CD4-positive, alpha-beta T cell treated with Interleukin-17A for 4 hours (primary cell): ENCODE results near the gene PDE6D.
"Not testable (repeated sequence)": the region's sequence is repeated elsewhere in the genome, so short reads cannot be mapped to it uniquely, and the experiment has no call there.

Experiments
- DNase-seq: peaks from one replicate; pipeline ENCODE4 v3.0.0-alpha.2; 2020; ENCODE audit warnings: mixed read lengths

The PDE6D gene

DNA sequence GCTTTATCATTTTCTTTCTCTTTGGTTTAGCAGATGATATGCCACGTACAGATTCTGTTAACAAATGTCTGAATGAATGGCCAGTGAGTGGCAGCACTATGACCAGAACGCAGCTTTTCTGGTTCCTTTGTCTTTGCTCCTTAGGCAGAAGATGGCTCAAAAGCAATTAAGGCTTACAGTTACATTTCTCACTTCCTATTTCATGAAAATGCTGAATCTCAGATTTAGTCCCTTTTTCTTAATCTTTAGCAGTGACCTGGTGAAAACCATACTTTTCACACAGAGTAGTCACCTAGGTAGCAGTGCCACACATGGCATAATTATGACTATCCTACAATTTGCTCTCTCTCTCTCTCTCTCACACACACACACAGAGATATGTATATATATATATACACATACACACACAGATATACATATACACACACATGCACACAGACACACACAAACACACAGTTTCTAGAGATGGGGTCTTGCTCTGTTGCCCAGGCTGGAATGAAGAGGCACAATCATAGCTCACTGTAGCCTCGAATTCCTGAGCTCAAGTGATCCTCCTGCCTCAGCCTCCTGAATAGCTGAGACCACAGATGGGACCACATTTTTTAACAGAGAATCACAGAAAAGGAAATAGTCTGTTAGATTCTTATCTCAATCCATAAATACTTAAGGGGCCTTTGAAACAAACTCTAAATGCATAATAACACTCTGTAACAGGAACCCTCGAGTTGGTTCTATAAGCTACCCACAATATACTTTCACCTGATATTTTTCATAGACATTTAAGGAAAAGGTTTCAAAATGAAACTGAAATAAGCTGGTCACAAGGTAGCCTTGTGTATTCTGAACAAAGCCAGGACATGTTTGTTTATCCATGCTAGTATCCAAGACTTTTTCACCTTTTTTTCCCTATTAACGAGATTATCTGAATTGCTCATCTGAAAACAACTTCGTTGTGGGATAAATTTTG is 11.6 kb downstream of the PDE6D start:
- no peak for DNase-seq

DNA sequence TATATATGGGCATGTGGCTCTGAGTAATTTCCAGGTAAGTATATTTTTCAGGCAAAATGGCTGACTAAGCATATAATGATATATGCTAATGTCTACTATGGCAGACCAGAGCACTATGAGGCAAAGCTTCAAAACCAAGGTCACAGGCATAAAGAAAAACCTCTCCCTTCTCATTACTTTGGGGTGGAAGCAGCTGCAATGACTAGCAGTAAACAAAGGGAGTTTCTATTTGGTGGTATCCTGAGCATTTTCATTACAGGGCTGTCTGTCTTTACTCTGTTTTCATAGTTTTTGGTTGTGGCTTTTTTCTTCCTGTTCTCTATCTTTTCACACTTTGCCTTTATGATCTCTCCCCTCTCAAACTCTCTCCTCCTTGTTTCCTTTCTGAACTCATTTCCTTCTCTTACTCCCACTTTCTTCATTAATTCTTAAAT is 15.6 kb downstream of the PDE6D start:
- no peak for DNase-seq

DNA sequence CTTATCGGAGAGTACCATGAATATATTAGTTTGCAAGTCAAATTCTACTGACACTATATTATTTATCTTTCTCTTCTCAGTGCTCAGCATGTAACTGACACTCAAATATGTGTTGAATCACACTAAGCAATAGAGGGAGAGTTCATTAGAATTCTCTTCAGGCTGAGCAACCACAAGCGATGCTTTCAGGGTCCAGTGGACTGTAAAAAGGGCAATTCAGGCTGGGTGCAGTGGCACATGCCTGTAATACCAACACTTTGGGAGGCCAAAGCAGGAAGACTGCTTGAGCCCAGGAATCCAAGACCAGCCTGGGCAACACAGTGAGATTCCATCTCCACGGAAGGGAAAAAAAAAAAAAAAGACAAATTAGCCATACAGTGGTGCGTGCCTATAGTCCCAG is 16.3 kb downstream of the PDE6D start:
- DNase-seq: no peak

DNA sequence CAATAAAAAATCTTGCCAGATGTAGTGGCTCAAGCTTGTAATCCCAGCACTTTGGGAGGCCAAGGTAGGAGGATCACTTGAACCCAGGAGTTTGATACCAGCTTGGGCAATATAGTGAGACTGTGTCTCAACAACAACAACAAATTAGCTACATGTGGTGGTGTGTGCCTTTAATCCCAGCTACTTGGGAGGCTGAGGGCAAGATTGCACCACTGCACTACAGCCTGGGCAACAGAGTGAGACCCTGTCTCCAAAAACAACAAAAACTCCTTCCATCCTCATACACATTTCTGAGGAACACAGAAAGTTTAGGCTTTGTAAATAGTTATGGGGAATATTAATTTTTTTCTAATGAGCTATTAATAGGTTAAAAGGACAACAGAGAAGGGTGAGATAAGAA is 17.0 kb downstream of the PDE6D start:
- DNase-seq: no peak

DNA sequence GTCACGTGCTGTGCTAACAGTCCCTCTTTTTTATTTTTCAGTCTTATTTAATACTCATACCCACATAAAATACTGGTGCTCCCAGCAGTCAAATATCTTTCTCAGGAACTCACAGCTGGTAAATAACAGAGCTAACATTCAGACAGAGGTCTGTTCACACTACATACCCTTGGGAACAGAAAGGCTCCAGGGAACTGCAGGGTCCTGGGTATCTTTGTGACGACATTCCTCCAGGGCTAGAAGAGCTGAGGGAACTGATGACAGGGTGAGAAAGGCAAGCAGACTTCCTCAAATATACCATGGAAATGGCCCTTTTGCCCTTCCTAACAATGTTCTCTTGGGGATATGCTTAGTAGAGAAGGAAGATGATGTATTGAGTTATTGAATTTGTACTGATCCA is 19.3 kb downstream of the PDE6D start:
- DNase-seq: no peak

DNA sequence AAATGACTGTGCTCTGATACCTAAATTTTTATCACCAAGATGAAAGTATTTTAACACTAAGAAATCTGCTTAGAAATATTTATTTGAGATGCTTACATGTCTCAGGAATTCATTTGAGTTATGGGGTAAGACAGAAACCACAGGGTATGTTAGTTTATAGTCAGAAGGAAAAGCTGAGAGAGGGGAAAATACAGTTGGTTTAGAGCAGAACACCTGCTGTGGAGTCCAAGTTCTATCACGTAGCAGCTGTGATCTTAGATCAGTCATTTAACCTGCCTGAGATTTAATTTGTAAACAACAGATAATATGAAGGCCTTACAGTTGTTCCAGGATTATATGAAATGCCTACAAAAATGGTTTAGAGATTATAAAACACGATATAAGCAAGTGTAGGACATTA is 29.0 kb downstream of the PDE6D start:
- no peak for DNase-seq

DNA sequence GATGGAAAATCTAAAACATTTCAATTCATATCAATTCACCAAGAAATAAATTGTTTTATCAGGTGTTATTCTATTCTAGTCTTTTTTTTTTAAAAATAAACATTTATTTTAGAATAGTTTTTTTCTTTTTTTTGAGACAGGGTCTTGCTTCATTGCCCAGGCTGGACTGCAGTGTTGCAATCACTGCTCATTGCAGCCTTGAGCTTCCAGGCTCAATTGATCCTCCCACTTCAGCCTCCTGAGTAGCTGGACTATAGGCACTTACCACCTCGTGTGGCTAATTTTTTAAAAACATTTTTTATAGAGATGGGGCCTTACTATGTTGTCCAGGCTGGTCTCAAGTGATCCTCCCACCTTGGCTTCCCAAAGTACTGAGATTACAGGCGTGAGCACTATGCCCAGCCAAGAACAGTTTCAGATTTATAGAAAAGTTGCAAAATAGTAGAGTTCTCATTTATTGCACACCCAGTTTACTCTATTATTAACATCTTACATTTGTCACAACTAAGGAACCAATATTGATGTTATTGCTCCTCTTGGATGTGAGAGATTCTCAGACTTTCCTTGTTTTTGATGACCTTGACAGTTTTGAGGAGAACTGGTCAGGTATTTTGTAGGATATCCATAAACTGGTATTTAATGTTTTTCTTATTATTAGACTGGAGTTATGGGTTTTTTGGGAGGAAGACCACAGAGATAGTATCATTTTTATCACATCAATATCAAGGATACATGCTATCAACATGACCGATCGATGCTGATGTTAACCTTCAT is 29.9 kb downstream of the PDE6D start:
- DNase-seq: no peak

DNA sequence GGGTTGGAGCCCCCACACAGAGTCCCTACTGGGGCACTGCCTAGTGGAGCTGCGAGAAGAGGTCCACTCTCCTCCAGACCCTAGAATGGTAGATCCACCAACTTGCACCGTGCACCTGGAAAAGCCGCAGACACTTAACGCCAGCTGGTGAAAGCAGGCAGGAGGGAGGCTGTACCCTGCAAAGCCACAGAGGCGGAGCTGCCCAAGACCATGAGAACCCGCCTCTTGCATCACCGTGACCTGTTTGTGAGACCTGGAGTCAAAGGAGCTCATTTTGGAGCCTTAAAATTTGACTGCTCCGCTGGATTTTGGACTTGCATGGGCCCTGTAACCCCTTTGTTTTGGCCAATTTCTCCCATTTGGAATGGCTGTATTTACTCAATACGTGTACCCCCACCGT is 32.1 kb downstream of the PDE6D start:
- DNase-seq: not testable (repeated sequence)

DNA sequence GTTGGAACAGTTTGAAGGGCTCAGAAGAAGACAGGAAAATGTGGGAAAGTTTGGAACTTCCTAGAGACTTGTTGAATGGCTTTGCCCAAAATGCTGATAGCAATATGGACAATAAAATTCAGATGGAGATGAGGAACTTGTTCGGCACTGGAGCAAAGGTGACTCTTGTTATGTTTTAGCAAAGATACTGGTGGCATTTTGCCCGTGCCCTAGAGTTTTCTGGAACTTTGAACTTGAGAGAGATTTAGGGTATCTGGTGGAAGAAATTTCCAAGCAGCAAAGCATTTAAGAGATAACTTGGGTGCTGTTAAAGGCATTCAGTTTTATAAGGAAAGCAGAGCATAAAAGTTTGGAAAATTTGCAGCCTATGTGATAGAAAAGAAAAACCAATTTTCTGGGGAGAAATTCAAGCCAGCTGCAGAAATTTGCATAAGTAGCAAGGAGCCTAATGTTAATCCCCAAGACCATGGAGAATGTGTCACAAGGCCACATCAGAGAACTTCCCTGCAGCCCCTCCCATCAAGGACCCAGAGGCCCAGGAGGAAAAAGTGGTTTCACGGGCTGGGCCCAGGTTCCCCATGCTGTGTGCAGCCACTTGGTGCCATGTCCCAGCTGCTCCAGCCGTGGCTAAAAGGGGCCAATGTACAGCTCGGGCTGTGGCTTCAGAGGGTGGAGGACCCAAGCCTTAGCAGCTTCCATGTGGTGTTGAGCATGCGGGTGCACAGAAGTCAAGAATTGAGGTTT is 32.8 kb downstream of the PDE6D start:
- DNase-seq: not testable (repeated sequence)

DNA sequence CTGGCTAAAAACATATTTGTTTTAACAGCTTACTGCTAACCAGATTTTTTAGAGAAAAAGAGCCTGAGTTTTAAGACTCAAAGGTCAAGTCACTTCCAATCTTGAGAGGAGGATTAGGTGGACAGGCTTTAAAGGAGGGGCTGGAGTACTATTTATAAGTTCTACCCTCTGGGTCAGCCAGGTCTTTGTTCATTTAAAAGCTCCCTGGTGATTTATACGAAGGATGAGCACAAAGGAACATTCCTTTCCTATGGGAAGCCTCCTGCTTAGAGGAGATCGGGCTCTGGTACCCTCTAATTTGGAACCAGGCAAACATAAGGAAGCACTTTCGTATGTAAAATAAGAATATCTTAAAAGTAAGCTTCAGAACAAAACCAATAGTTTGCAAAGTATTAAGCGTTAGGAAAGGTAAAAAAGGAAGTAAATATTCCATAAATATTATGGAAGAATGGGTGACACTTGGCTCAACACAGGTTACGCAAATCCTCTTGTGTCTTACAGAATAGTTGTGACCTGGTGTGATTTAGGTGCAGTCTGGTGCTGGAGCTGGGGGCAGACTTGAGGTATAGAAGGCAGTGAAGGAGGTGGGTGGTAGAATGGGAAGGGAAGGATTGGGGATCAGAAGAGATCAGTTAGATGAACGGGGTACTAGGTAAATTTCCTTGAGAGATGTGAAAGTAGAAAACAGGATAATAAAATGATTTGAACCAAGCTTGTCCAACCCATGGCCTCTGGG is 35.6 kb downstream of the PDE6D start:
- DNase-seq: no peak

DNA sequence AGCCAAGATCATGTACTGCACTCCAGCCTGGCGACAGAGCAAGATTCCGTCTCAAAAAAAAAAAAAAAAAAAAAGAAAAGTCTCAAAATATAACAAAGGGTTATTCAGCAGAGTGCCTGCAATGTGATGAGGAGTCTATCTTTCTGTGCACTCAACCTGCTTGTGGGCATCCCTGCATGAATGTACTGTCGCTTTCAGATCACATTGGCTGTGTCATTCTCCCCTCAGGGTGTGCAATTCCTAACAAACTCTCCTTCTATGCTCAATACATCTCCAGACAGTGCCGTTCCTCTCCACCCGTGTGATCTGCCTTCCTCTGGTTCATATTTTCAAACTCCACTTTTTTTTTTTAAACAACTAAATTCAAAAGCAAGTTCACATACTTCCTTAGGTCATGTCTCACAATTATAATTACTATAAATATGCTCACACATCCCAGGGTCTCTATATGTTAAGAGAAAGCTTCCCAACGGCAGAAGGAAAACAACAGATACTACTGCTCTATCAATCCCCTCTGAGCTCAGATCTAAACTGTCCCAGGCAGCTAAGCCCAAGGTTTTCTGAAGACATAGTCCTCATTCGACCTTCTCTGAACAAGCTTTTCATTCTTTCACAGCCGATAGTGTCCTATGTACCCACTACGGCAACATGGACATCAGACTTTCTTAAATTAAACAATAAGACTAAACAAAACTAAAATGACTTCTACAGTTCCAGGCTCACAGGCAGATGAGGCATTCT is 37.5 kb downstream of the PDE6D start:
- DNase-seq: no peak

DNA sequence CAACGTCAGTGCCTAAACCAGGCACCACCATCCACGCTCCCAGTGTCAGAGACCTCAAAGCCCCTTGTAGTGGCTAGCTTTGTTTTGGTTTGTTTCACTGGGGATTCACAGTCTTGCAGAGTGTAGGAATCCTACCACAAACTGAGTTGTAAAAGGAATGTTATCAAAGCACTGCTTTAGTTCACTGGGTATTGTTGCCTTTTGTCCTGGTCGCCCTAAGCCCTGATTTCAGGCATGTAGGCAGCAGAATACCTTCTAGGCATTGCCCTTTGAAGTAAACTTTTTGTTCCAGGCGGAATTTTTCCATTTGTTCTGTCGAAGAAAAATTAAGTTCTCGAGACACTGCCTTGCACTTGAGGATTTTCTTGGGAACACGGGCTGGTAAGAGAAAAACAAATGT is 43.3 kb downstream of the PDE6D start:
- no peak for DNase-seq

DNA sequence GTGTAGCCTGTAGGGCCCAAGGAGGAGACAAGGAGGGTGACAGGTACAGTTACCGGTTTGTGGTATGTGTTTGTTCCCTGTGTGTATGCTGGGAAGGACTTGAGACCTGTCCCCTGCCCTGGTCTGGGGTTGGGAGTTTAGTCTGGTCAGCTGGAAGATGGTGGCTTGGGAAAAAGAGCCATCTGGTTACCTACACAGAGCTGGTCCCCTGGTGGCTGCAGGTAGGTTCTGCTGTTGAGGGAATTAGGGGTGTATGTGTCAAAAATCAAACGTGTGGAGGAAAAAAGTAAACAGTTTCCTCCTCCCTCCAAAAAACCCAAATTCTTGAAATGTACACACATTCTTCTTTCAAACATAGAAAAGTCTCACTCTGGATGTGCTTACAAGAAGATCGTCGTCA is 48.5 kb downstream of the PDE6D start:
- no peak for DNase-seq

DNA sequence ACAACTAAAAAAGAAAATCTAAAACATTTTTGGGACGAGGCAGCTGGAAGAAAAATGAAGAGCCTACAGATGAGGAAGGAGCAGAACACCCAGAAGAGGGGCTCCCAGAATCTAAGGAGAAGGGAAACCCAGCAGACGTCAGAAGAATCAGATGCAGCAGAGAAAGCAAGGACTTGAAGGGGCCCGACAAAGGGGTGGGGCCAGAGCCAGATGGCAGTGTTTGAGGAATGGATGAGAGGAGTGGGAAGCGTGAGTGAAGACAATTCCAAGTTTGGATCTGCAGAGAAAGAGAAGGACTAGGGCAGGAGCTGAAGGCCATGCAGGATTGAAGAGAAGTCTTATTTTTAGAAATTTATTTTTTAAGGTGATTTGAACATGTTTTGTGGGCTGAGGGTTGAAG is 53.5 kb downstream of the PDE6D start:
- no peak for DNase-seq

DNA sequence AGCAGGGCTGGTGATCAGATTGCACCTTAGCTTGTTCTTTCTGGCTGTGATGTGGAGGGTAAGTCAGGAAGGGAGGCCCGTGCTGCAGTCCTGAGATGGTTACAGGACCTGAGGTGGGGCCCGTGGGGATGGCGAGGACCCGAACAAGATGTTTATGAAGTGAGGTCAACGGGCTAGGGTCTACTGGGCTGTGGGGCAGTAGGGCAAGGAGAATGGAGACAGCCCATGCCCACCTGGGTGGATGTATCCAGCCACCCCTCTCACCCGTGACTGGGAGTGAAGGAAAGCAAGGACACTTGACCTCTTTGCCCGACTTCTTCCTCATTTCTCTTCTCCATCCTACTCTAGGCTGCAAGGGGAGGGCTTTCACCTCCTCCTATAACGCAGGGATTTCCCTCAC is 54.8 kb downstream of the PDE6D start:
- DNase-seq: no peak

DNA sequence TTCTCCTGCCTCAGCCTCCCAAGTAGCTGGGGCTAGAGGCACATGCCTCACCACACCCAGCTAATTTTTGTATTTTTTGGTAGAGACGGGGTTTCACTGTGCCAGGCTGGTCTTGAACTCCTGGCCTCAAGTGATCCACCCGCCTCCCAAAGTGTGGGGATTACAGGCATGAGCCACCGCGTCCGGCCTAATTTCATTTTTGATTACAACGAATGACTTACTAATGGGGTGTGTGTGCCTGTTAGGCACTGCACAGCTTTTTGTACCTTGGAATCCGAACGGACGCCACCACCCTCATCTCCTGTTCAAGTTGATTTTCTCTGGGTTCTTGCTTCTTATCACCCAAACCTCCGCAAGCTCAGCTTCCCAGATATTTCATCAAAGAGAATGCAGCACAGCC is 55.6 kb downstream of the PDE6D start:
- DNase-seq: no peak

DNA sequence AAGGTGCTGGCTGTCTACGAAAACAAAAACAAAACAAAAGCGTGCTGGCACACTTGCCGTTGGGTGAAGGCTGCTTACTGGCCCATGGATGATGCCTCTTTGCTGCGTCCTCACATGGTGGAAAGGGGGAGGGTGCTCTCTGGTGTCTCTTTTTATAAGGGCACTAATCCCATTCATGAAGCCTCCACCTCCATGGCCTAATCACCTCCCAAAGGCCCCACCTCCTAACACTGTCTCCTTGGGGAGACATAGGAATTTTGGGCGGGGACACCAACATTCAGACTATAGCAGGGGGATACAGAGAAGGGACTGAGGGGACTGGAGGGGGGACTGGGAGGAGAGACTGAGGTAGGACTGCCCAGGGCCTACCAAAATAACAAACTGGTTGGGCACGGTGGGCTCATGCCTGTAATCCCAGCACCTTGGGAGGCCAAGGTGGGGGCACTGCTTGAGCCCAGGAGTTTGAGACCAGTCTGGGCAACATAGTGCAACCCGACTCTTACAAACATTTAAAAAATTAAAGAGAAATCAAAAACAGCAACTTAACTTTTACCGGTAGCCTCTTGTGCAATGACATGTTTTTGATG is 58.3 kb downstream of the PDE6D start:
- no peak for DNase-seq

DNA sequence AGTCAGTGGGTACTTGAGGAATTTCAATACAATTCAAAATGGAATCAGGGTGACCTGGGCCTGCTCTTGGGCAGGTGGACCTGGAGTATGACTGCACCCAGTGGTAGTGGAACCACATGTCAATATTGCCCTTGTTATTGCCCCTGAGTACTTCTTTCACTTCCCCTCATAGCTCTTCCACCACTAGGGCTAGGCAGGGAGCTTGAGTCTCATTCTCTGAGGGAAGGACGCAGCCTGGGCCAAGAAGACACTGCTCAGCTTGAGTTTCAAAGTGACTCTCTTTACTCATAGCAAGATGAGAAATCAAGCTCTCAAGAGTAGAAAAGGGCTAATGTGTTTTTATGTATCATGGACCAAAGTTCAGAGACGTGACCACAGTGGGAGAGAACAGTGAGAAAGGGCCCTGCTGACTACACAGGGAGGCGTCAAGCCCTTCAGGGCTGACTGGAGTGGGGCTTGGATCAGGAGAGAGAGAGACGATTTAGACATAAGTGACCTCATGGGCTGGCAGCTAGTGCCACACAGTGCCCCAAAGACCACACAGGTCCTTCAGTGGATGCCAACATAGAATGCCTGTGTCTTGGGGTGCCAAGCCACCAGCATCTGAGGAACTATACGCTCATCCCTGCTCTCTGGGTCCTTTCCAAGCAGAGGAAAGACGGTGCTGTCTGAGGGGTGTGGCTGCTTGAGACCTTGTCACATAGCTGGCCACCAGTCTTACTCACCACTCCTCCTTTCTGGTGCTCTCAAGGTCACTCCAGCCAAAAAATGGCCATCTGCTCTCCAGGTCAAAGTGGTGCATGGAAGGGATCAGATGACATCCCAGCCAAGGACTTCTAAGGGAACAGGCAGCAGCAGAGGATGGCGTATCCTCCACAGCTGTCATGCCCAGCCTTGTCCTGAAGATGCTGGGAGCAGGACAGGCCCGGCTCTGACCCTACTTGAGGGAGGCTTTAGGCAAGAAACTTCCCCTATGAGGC is 59.8 kb downstream of the PDE6D start:
- DNase-seq: no peak

DNA sequence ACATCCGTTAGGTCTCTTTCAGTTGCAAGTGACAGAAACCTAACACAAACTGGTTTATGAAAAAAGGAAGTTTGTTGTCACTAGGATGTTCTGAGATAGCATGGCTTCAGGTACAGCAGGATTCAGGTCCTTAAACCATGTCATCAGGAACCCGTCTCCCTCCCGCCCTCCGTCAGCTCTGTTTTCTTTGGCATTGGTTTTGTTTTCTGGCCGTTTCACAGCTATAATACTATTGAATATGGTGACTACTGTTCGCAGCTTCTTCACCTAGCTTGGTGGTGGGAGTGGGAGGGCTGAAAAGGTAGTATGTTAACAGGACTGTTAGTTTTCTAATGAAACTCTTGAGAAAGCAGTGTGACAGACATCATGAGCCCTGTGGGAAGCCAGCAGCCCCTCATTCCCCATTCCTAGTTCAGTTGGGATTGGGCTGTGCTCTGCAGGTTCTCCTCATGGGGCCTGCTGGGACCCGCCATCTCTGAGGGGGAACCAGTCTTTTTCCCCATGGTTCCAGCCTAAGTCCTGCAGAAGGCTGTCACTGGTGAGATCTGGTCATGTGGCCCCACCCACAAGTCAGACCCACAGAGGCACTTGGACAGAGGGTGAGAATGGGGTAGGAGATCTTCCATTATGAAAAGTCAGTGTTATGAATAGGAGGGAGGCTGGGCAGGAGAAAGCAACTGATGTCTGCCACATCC is 60.6 kb downstream of the PDE6D start:
- DNase-seq: no peak

DNA sequence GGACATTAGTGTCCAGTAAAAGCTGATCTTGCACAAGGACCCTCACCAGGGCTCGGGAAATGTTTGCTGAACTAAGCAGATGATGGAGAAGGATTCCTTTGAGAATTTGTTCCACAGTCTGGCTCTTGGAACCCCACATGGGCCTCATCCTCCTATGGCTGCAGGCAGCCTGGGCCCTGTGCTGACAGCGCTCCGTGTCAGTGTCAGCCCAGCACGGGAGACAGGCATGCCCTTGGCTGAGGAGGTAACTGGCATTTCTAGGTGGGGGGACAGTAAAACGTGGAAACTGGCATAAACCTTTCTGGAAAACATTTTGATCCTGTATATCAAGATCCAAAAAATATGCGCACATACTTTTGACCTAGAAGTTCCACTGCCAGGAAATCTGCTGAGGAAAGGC is 62.3 kb downstream of the PDE6D start:
- DNase-seq: no peak
